HepG2 (cell line): ENCODE data around the gene BIRC6. TPM values are rescaled to one million over a fixed set of nuclear protein-coding genes. Genes with fewer than 3 reads are reported as not detected.
A peak's percentile ranks its signal among the peaks of the same experiment; 100 is the strongest.

ENCODE experiments used
- ARNT ChIP-seq: fragments of 450-650 bp; IDR thresholded peaks from 2 replicates; pipeline ENCODE4 v1.6.1; 2017
- ASH2L ChIP-seq: fragments of 300-600, 200-600 bp; sonication (generic); IDR thresholded peaks from 2 replicates; pipeline ENCODE4 v1.7.0; 2017; ENCODE audit warnings: low read depth, mild to moderate bottlenecking, moderate library complexity, mixed read lengths, low read length; ENCODE audit not compliant: insufficient read length
- ATAD3A ChIP-seq: sonication (generic); formaldehyde crosslinking; IDR thresholded peaks from 2 replicates; pipeline ENCODE4 v1.4.0; 2020; ENCODE audit warnings: missing genetic modification reagents
- CEBPB ChIP-seq: IDR thresholded peaks from 2 replicates; pipeline ENCODE4 v1.6.1; 2011; ENCODE audit warnings: low read depth, low read length, improper control_type of control experiment, borderline replicate concordance
- CEBPG ChIP-seq: IDR thresholded peaks from 2 replicates; pipeline ENCODE4 v1.6.1; 2016
- JDP2 ChIP-seq: sonication (generic); formaldehyde crosslinking; IDR thresholded peaks from 2 replicates; pipeline ENCODE4 v1.8.1; 2022; ENCODE audit warnings: missing genetic modification reagents, borderline replicate concordance
- MED13 ChIP-seq: sonication (generic); formaldehyde crosslinking; IDR thresholded peaks from 2 replicates; pipeline ENCODE4 v1.5.0; 2020; ENCODE audit warnings: missing genetic modification reagents
- PAF1 ChIP-seq: IDR thresholded peaks from 2 replicates; pipeline ENCODE4 v1.6.1; 2016; ENCODE audit warnings: missing genetic modification reagents, missing compliant biosample characterization
- RBM22 ChIP-seq: fragments of 200-400 bp; formaldehyde crosslinking; optimal IDR thresholded peaks from 2 replicates; pipeline ENCODE3; 2017; ENCODE audit warnings: mild to moderate bottlenecking, low read length, moderate library complexity
- TCF7L2 ChIP-seq: IDR thresholded peaks from 2 replicates; pipeline ENCODE4 v1.6.1; 2011; ENCODE audit warnings: mild to moderate bottlenecking, low read depth, low read length, moderate library complexity
- TOE1 ChIP-seq: sonication (generic); formaldehyde crosslinking; IDR thresholded peaks from 2 replicates; pipeline ENCODE4 v1.4.0; 2020; ENCODE audit warnings: mild to moderate bottlenecking, missing genetic modification reagents
- ZFP90 ChIP-seq: sonication (generic); formaldehyde crosslinking; IDR thresholded peaks from 2 replicates; pipeline ENCODE4 v1.8.0; 2022; ENCODE audit warnings: missing genetic modification reagents, mild to moderate bottlenecking, inconsistent platforms, borderline replicate concordance
- ZMYM4 ChIP-seq: sonication (generic); formaldehyde crosslinking; IDR thresholded peaks from 2 replicates; pipeline ENCODE4 v1.8.1; 2023; ENCODE audit warnings: mild to moderate bottlenecking, missing genetic modification reagents
- ZNF605 ChIP-seq: sonication (generic); formaldehyde crosslinking; IDR thresholded peaks from 2 replicates; pipeline ENCODE4 v1.8.0; 2022; ENCODE audit warnings: mild to moderate bottlenecking, missing genetic modification reagents
- polyA plus RNA-seq, 8 experiments: library from polyadenylated mRNA; depleted of rRNA in 3 of 8; stranded (reverse) in 7 of 8; unstranded in 1 of 8; fragments of >200 nt; fragmentation: Illumina TruSeq in 4 of 8; extraction: Trizol in 4 of 8; gene quantifications; 2 replicates each; pipeline versions ENCODE4 v1.2.1 to v1.2.3, GENCODE V29; 2011 to 2016; ENCODE audit warnings: low read depth in 4 of 8, missing spikeins in 1 of 8, mixed read lengths in 1 of 8; ENCODE audit not compliant: insufficient read depth in 1 of 8
- total RNA-seq, 5 experiments: library from RNA; depleted of rRNA; stranded (reverse); fragments of >200 nt; fragmentation: Illumina TruSeq; extraction: Trizol; gene quantifications; 2 replicates each; pipeline ENCODE4 v1.2.3, GENCODE V29; 2016; ENCODE audit warnings: low read depth in 1 of 5
- TF ChIP-seq, protein P1 (sequence below): sonication (generic); formaldehyde crosslinking; conservative IDR thresholded peaks from 2 replicates; pipeline ENCODE4 v1.4.0; 2020; ENCODE audit warnings: missing genetic modification reagents
- TF ChIP-seq, protein P2 (sequence below): sonication (generic); formaldehyde crosslinking; IDR thresholded peaks from 2 replicates; pipeline ENCODE4 v1.4.0; 2020; ENCODE audit warnings: mild to moderate bottlenecking, missing genetic modification reagents, borderline replicate concordance
- TF ChIP-seq, protein P3 (sequence below): sonication (generic); formaldehyde crosslinking; IDR thresholded peaks from 2 replicates; pipeline ENCODE4 v1.5.0; 2020; ENCODE audit warnings: mild to moderate bottlenecking, missing genetic modification reagents, moderate library complexity
- TF ChIP-seq, protein P4 (sequence below): sonication (generic); formaldehyde crosslinking; IDR thresholded peaks from 2 replicates; pipeline ENCODE4 v1.8.0; 2022; ENCODE audit warnings: missing genetic modification reagents, mild to moderate bottlenecking, borderline replicate concordance
- TF ChIP-seq, protein P5 (sequence below): sonication (generic); IDR thresholded peaks from 2 replicates; pipeline ENCODE4 v1.6.1; 2016; ENCODE audit warnings: low read depth, borderline replicate concordance

Gene BIRC6
- total and polyA plus RNA-seq, 2 of the 13 experiments (the other 11 are each of a cell fraction or from before 2014, with no cell fraction given), result 65.6 to 120 TPM

DNA sequence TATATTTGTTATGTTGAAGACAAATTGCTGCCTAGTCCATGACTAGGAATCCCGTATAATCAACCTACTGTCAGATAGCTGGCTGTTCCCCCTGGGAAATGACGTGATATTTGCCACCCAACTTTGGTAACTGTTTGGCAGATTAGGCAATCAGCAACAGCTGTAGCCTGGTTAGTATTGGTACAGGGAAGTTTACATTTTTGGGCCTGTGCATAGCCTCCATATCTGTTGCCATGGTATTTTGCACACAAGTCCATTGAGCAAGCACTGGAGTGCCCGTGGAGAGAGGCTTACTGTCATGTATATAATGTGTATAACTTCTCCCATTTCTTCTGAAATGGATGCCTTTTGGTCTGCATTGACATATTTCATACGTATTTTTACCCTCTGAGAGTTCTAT is 27.7 kb downstream of the BIRC6 start (continued):
- TF ChIP-seq, protein P1, sequence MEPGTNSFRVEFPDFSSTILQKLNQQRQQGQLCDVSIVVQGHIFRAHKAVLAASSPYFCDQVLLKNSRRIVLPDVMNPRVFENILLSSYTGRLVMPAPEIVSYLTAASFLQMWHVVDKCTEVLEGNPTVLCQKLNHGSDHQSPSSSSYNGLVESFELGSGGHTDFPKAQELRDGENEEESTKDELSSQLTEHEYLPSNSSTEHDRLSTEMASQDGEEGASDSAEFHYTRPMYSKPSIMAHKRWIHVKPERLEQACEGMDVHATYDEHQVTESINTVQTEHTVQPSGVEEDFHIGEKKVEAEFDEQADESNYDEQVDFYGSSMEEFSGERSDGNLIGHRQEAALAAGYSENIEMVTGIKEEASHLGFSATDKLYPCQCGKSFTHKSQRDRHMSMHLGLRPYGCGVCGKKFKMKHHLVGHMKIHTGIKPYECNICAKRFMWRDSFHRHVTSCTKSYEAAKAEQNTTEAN (CRISPR knock-in tag), result no peak
- no peak for TF ChIP-seq ATAD3A (CRISPR knock-in tag)
- TF ChIP-seq, protein P2, sequence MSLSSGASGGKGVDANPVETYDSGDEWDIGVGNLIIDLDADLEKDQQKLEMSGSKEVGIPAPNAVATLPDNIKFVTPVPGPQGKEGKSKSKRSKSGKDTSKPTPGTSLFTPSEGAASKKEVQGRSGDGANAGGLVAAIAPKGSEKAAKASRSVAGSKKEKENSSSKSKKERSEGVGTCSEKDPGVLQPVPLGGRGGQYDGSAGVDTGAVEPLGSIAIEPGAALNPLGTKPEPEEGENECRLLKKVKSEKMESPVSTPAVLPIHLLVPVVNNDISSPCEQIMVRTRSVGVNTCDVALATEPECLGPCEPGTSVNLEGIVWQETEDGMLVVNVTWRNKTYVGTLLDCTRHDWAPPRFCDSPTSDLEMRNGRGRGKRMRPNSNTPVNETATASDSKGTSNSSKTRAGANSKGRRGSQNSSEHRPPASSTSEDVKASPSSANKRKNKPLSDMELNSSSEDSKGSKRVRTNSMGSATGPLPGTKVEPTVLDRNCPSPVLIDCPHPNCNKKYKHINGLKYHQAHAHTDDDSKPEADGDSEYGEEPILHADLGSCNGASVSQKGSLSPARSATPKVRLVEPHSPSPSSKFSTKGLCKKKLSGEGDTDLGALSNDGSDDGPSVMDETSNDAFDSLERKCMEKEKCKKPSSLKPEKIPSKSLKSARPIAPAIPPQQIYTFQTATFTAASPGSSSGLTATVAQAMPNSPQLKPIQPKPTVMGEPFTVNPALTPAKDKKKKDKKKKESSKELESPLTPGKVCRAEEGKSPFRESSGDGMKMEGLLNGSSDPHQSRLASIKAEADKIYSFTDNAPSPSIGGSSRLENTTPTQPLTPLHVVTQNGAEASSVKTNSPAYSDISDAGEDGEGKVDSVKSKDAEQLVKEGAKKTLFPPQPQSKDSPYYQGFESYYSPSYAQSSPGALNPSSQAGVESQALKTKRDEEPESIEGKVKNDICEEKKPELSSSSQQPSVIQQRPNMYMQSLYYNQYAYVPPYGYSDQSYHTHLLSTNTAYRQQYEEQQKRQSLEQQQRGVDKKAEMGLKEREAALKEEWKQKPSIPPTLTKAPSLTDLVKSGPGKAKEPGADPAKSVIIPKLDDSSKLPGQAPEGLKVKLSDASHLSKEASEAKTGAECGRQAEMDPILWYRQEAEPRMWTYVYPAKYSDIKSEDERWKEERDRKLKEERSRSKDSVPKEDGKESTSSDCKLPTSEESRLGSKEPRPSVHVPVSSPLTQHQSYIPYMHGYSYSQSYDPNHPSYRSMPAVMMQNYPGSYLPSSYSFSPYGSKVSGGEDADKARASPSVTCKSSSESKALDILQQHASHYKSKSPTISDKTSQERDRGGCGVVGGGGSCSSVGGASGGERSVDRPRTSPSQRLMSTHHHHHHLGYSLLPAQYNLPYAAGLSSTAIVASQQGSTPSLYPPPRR, result no peak
- no peak for TF ChIP-seq ZNF605
- TF ChIP-seq TOE1 (CRISPR knock-in tag), result no peak
- TF ChIP-seq ARNT, result no peak
- TF ChIP-seq RBM22, result peak; percentile 36
- TF ChIP-seq, protein P3, sequence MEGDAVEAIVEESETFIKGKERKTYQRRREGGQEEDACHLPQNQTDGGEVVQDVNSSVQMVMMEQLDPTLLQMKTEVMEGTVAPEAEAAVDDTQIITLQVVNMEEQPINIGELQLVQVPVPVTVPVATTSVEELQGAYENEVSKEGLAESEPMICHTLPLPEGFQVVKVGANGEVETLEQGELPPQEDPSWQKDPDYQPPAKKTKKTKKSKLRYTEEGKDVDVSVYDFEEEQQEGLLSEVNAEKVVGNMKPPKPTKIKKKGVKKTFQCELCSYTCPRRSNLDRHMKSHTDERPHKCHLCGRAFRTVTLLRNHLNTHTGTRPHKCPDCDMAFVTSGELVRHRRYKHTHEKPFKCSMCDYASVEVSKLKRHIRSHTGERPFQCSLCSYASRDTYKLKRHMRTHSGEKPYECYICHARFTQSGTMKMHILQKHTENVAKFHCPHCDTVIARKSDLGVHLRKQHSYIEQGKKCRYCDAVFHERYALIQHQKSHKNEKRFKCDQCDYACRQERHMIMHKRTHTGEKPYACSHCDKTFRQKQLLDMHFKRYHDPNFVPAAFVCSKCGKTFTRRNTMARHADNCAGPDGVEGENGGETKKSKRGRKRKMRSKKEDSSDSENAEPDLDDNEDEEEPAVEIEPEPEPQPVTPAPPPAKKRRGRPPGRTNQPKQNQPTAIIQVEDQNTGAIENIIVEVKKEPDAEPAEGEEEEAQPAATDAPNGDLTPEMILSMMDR (CRISPR knock-in tag), result no peak
- no peak for TF ChIP-seq ZFP90 (CRISPR knock-in tag)
- TF ChIP-seq, protein P4, sequence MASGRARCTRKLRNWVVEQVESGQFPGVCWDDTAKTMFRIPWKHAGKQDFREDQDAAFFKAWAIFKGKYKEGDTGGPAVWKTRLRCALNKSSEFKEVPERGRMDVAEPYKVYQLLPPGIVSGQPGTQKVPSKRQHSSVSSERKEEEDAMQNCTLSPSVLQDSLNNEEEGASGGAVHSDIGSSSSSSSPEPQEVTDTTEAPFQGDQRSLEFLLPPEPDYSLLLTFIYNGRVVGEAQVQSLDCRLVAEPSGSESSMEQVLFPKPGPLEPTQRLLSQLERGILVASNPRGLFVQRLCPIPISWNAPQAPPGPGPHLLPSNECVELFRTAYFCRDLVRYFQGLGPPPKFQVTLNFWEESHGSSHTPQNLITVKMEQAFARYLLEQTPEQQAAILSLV (CRISPR knock-in tag), result no peak
- TF ChIP-seq, protein P5, sequence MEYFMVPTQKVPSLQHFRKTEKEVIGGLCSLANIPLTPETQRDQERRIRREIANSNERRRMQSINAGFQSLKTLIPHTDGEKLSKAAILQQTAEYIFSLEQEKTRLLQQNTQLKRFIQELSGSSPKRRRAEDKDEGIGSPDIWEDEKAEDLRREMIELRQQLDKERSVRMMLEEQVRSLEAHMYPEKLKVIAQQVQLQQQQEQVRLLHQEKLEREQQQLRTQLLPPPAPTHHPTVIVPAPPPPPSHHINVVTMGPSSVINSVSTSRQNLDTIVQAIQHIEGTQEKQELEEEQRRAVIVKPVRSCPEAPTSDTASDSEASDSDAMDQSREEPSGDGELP, result peak; percentile 17; the same call in 1 of the 2 replicates
- no peak for TF ChIP-seq TCF7L2
- no peak for TF ChIP-seq JDP2
- TF ChIP-seq PAF1 (CRISPR knock-in tag), result no peak
- TF ChIP-seq MED13 (CRISPR knock-in tag), result no peak
- TF ChIP-seq CEBPG, result 0 out of 2 replicates have a peak, but pooled peaks have one; percentile 13
- TF ChIP-seq ZMYM4 (CRISPR knock-in tag), result no peak
- TF ChIP-seq ASH2L, result no peak
- TF ChIP-seq CEBPB, result peak; percentile 48; the same call in 1 of the 2 replicates
